HG02763 (cell line): ENCODE measurements around the gene EXOSC5.
"Not testable (repeated sequence)": the region's sequence is repeated elsewhere in the genome, so short reads cannot be mapped to it uniquely, and the experiment has no call there.

Experiments used
- ATAC-seq: cut with Tn5 transposase; IDR thresholded peaks from one replicate; pipeline ENCODE4 v1.9.1; 2021; ENCODE audit warnings: mild to moderate bottlenecking, moderate library complexity; ENCODE audit not compliant: unreplicated experiment

Gene EXOSC5

GRCh38 chr19:41408846-41409245 lies 11.7 kb upstream of the EXOSC5 start:
- not testable (repeated sequence) for ATAC-seq

GRCh38 chr19:41408256-41408655 lies 11.1 kb upstream of the EXOSC5 start:
- no peak for ATAC-seq

DNA sequence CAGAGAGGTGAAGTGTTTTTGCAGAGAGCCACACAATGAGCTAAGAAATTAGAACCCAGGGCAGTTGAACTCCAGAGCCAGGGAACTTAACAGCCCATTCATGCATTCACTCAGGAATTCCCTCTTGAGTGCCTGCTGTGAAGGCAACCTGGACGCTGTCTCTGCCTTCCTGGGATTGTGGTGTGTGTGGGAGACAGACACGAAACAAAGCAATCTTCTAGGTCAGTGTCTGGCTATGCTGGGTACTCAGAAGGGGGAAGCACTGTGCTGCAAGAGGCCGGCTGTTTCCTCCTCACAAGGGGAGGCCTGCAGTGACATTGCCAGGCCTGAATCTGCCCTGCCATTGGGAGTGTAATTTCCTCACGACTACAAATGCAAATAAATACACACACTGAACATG lies 10.1 kb upstream of the EXOSC5 start:
- no peak for ATAC-seq

DNA sequence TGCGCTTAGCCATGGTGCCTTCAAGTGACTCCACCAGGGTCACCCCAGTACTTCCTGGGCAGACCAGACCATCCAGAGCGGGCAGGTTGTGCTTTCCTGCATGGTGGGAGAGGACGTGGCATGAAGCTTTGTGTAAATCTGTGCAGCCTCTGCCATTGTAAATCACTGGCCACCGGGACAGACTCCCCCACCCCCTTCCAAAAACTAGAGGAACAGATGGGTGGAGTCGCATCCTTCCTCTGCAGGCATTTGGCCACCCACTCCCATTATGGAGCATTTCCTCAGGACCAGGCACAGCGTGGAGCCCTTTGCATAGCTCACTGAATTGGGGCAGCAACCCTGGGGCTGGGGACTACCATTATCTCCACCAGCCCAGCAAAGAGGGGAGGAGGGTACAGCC lies 8.6 kb upstream of the EXOSC5 start:
- ATAC-seq = no peak

- no peak for ATAC-seq
These were observed 6.2 kb upstream of the EXOSC5 start for GRCh38 chr19:41403181-41403970.

GRCh38 chr19:41402010-41402409 lies 4.9 kb upstream of the EXOSC5 start:
- no peak for ATAC-seq

DNA sequence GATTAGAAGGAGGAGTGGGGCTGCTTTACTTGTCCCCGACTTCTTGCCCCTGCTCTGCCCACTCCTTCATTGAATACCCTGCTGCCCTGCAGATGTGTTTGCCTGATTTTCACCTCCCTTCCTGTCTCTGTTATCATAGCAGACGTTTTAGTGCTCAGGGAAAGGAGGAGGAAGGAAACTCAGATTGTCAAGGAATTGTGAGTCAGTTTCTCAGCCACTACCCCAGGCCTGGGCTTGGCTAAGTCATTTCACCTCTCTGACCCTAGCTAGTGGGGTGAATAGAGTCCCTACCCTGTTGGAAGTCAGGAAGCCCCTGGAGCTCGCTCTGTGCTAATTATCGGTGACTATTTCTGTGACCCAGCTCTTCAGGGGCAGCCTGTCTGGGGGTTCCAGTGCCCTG lies 4.3 kb upstream of the EXOSC5 start:
- no peak for ATAC-seq

DNA sequence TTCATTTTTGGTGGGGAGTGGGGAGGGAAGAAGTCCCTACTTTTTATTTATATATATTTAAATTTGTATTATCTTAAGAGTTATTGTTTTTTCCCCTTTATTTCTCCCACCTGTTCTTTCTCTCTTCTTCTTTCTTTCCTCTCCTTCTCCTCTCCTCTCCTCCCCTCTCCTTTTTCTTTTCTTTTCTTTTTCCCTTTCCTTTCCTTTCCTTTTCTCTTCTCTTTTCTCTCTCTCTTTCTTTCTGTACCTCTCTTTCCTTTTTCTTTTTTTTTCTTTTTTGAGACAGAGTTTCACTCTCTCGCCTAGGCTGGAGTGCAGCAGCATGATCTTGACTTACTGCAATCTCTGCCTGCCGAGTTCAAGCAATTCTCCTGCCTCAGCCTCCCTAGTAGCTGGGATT lies 2.4 kb upstream of the EXOSC5 start:
- ATAC-seq = no peak

DNA sequence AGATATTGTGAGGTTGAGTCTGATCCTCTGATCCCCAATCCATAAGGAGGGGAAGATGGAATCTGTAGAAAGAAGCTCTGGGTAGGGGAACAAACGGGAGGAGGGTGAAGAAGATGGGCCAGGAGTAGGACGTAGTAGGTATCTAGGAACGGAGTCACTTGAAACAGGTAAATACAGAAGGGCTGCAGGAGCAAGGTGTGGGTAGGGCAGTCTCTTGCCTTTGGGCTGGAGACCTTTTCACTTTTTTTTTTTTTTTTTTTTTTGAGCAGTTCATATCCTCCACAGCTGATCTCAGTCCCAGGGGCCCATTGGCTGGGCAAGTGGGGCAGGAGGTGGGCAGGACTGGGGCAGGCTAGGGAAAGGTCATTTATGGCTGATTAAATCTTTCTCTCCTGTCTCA lies 1.9 kb upstream of the EXOSC5 start:
- no peak for ATAC-seq

GRCh38 chr19:41398598-41398997 lies 1.4 kb upstream of the EXOSC5 start:
- ATAC-seq = no peak

DNA sequence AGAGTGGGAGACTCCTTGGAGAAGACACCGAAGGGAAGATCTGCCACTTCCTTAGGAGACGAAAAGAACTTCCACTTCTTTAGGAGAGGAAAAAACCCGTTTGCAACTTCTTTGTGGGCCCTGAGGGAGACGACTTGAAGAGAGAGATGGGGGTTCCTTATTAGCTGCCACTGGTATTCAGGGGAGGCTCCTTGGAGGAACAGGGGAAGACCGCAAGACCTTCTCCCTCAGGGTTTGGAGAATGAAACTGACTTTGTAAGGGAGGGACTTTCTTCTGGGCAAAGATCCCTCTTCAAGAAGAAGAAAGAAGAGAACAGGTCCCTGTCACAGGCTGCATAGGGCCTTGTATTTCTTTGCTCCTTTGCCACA lies 875 bp upstream of the EXOSC5 start:
- ATAC-seq = no peak

GRCh38 chr19:41395355-41395754 lies 1.8 kb downstream of the EXOSC5 start:
- ATAC-seq = no peak

DNA sequence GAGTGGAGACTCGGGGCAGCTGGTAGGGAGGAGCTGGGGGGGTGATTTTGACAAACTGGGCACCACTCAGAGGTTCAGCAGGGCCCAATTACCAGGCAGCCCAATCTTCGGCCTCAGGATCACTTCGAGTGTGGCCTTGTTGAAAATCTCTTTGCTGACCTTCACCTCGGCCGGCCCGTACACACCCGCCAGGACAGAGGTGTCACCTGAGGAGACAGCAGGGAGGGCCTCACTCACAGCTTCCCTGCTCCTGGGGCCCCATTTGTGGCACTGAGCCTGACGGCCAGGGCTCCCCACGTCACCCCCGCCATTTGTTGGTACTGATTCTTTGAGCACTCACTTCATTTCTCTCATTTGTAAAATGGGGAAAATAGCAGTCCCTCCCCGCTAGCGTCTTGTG lies 4.4 kb downstream of the EXOSC5 start:
- ATAC-seq = no peak

- no peak for ATAC-seq
These were observed 5.5 kb downstream of the EXOSC5 start for GRCh38 chr19:41391618-41392017.

DNA sequence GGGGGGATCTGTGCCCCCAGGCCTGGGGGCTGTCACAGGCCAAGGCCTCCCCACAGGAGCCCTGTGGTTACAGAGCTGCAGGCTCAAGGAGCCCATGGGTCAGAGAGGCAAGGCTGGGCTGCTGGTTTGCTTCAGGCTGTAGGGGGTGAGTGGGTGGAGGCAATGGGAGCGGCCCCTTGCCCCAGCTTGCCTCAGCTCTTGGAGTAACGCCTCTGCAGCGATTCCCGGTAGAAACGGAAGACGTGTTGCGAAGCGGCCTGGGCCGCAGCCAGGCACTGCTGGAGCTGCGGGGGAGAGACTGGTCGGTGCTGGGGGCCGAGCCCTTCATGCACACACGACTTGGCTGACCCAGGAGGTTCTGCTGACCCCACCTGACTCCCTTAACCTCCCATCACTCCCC lies 10.7 kb downstream of the EXOSC5 start:
- no peak for ATAC-seq

DNA sequence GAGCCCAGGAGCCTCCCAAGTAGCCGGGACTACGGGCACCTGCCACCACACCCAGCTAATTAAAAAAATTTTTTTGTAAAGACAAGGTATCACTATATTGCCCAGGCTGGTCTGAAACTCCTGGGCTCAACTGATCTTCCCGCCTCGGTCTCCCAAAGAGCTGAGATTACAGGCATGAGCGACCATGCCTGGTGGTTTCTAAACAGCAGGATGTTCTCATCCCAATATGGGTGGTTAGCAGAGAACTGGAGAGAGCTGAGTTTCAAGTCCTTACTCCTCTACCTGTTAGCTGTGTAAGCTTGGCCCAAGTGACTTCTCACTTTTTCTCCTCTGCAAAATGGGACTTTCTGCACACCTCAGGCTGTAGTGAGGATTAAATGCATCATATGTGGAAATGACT lies 12.8 kb downstream of the EXOSC5 start:
- ATAC-seq = no peak

- not testable (repeated sequence) for ATAC-seq
These were observed 15.6 kb downstream of the EXOSC5 start for GRCh38 chr19:41381536-41381935.

- no peak for ATAC-seq
These were observed 19.0 kb downstream of the EXOSC5 start for GRCh38 chr19:41377977-41378709.

GRCh38 chr19:41376998-41377365 lies 20.2 kb downstream of the EXOSC5 start:
- ATAC-seq = no peak

DNA sequence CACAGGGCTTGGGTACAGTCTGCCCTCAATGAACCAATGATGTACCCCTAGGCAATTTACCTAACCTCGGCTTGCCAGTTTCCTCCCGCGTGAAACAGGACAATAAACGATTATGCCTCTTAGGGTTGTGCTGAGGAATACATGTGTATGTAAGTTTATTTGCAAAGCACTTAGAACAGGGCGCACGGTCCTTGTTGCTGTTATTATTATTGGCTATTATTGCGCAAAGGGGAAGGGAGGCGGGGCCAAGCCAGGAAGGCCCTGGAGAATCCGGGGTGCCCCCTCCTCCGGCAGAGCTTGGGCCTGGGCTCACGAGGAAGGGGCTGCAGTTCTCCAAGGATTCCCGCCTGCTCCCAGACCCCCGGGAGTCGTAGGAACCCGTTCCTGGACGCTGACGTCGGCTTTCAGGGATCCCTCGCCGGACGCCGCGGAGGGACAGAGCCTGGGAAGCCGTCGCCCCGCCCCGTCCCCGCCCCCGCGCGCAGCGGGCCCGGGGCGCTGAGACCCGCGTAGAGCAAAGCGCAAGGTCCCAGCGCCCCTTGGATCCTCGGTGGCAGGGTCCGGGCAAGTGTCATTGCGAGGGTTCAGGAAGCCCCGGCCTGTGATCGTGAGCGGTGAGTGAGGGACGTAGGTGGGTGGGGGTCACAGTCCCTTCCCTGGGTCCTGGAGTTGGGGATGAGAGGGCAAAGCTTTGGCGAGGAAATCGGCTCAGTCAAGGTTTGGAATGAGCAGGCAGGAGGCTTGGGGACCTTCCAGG lies 20.7 kb downstream of the EXOSC5 start, which contains the start of gene TMEM91:
TMEM91 (plus strand) TSS at position 293 of the 757 bp plus-strand sequence. CDS start 1,777 bp downstream, outside the sequence.
- ATAC-seq = no peak

DNA sequence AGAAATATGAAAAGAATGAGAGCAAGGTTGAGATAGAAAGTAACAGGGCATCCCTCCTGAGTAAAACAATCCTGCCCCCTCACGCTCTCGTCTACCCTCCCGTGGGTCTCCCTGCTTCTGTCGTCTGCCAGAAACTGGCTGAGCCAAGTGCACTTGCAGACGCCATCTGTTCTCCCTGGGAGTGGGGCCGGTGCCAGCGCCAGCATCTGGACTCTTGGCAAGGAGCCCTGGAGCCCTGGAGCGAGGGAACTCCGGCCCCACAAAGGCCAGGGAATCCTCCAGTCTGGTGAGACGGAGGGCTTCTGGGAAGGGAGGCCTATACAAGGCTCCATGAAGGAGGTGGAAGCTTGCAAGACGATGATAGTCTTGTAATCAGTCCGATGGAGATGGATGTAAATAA lies 23.2 kb downstream of the EXOSC5 start:
- no peak for ATAC-seq

DNA sequence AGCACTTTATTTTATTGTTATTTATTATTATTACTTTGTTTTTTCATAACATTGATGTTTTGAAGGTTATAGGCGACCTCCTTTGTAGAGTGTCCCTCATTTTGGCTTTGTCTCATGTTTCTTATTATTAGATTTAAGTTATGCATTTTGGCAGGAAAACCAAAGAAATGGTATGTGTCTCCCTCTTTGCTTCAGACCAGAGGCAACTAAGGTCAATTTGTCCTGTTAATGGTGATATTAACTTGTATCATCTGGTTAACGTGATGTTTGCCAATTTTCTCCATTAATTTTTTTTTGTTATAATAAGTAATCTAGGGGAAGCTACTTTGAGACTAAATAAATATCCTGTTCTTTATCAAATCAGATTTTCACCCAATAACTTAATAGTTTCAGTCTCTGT lies 24.7 kb downstream of the EXOSC5 start:
- ATAC-seq = no peak
